GM21360 (cell line): ENCODE data around the gene CD248.
"Not testable (repeated sequence)": the region's sequence is repeated elsewhere in the genome, so short reads cannot be mapped to it uniquely, and the experiment has no call there.

ENCODE experiments used
- ATAC-seq: cut with Tn5 transposase; IDR thresholded peaks from one replicate; pipeline ENCODE4 v1.9.1; 2021; ENCODE audit warnings: mild to moderate bottlenecking, moderate library complexity; ENCODE audit not compliant: unreplicated experiment

CD248 gene

DNA sequence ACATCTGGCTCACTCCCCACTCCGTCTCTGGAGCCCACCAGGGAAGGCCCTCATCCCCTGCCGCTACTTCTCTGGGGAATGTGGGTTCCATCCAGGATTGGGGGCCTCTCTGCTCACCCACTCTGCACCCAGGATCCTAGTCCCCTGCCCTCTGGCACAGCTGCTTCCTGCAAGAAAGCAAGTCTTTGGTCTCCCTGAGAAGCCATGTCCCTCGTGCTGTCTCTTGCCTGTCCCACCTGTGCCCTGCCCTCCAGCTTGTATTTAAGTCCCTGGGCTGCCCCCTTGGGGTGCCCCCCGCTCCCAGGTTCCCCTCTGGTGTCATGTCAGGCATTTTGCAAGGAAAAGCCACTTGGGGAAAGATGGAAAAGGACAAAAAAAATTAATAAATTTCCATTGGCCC lies 39.8 kb downstream of the CD248 start:
- ATAC-seq, result not testable (repeated sequence)

DNA sequence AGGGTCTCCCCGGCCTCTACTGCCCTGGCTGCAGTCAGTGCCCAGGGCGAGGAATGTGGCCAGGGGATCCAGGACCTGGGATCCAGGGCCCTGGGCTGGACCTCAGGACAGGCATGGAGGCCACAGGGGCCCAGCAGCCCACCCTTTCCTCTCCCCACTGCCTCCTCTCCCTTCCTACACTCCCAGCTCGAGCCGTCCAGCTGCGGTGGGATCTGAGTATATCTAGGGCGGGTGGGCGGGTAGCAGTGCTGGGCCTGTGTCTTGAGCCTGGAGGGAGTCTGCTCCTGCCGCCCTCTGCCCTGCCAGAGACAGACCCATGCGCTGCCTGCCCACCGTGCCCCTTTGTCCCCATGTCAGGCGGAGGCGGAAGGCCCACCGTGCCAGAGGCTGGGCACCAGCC lies 40.2 kb downstream of the CD248 start:
- not testable (repeated sequence) for ATAC-seq

DNA sequence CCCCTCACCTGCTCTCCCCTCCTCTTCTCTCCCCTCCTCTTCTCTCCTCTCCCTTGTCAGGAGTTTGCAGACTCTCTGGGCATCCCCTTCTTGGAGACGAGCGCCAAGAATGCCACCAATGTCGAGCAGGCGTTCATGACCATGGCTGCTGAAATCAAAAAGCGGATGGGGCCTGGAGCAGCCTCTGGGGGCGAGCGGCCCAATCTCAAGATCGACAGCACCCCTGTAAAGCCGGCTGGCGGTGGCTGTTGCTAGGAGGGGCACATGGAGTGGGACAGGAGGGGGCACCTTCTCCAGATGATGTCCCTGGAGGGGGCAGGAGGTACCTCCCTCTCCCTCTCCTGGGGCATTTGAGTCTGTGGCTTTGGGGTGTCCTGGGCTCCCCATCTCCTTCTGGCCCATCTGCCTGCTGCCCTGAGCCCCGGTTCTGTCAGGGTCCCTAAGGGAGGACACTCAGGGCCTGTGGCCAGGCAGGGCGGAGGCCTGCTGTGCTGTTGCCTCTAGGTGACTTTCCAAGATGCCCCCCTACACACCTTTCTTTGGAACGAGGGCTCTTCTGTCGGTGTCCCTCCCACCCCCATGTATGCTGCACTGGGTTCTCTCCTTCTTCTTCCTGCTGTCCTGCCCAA lies 40.7 kb downstream of the CD248 start:
- ATAC-seq, result no peak

DNA sequence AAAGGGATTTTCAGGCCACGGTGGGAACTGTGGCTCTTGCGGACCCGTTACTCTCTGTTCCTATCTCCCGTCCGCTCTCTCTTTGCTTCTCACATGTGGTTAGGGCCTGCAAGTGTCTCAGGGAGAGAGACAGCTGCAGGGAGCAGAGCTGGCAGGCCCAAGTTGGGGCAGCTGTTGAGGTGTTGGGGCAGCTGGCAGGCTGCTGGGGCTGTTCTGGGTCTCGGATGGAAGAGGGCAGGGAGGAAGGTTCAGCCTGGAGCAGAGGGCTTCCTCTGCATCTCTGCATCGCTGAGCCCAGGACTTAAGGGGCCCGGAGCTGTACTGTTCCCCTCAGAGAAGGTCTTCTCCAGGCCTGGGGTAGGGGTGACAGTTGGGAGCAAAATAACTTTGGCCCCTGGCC lies 41.4 kb downstream of the CD248 start:
- ATAC-seq, result no peak

DNA sequence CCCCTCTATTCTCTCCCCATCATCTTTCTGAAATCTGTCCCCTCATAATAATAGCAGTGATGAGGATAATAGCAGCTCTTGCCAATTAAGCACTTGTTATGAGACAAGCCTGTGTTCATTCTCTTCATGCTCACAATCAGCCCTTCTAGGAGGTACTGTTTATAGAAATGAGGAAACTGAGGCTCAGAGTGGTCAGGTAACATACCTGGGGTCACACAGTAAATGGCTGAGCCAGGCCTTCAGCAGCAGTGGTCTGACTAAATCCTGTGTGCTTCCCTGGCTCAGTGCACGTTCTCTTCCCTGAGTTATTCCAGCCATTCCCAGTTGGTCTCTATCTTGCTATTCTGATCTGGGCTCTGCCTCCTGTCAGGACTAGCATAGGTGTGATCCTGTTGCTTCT lies 42.6 kb downstream of the CD248 start:
- ATAC-seq, result no peak

DNA sequence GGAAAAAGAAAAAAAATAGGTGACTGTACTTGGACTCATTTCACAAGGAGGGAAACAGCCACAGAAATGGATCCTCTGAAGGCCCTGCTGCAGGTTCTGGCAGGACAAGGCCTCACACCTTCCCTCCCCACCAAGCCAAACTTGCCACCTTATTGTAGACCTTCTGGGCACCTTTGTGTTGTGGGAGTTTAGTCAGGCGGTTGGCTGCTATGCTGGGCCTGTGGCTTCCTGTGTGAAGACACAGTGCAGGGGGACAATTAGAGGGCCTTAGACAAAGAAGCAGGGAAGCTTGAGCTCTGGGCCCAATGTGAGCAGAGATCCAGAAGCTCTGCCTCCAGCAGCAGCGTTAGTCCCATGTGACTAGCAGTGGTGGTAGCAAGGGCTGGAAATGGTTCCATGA lies 44.2 kb downstream of the CD248 start:
- no peak for ATAC-seq

DNA sequence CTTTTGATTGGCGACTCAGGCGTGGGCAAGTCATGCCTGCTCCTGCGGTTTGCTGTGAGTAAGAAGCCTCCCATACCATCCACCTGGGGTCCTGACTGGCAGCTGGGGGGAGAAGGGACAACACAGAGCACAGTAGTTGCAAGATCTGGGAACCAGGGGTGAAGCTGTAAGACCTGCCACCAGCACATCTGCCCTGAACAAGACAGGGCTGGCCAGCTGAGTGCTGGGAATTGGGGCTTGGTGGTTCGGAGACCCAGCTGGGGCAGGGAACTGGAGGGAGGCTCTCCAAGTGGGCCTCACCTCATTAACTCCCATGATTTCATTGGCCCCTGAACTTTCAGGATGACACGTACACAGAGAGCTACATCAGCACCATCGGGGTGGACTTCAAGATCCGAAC lies 45.0 kb downstream of the CD248 start:
- no peak for ATAC-seq

DNA sequence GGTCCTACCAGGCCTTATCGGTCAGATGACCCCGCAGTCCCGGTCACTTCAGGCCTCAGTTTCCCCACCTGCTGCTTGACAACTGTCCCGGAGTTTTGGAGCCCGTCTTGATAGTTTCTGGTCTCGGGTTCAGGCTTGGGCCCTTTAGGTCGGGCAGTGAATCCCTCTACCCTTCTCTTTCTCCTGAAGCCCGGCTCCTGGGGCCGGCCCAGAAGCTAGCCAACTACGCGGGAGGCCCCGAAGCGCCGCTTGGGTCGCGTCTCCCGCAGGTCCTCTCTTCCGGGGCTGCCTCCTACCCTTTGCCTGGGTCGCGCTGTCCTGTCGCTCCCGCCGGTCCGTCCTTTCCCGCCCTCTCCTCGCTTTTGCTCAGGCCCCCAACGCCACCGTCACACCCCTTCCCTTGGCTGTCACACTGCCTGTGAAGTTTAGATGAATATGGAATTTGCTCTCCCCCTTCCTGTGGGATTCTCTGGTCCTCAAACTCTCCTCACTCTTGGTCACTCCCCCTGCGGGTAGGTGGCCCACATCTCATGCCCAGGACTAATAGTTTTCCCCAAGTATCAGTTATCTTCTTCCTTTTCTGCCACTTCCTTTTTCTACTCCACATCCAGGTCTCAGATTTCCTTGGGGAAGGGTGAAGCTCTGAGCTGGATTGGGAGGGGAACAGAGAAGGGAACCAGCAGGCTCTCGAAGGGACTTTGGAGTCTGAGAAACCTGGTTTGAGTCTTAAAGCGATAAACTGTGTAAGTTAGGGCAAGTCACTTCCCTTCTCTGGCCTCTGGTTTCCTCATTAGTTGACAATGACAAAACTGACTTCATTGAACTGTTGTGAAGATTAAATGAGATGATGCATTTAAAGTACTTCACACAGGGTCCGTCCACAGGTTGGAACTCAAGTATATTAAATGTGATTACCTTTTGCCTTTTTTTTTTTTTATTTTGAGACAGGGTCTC lies 47.6 kb downstream of the CD248 start:
- no peak for ATAC-seq

DNA sequence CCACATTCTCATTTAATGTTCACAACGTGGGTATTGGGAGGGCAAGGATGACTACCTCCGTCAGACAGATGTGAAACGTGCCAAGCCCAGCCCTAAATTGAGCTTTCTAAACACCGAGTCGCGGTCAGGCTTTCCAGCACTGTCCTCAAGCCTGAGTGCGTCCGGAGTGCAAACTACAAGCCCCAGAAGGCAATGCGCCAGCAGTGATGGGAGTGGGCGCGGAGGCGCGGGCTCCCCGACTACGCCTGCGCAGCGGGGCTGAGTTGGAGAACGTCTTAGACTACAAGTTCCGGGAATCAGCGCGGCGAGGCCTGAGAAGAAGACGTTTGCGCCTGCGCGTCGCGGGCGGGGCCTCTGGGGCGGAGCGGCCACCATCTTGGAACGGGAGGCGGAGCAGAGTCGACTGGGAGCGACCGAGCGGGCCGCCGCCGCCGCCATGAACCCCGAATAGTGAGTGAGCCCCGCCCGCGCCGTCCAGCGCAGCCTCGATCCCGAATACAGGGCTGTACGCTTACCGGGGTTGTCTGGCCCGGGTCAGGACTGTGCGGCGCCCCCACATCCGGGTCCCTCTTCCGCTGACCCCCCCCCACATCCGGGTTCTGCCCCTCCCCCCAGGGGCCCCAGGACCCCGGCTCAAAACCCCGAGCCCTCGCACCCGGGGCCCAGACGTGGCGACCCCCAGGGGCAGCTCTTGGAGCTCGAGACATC lies 48.4 kb downstream of the CD248 start, which contains the start of gene RAB1B:
Gene RAB1B (plus strand): TSS at position 396 of the 708 bp plus-strand sequence. CDS start 41 bp downstream, at position 437.
- ATAC-seq, result peak; percentile 70

DNA sequence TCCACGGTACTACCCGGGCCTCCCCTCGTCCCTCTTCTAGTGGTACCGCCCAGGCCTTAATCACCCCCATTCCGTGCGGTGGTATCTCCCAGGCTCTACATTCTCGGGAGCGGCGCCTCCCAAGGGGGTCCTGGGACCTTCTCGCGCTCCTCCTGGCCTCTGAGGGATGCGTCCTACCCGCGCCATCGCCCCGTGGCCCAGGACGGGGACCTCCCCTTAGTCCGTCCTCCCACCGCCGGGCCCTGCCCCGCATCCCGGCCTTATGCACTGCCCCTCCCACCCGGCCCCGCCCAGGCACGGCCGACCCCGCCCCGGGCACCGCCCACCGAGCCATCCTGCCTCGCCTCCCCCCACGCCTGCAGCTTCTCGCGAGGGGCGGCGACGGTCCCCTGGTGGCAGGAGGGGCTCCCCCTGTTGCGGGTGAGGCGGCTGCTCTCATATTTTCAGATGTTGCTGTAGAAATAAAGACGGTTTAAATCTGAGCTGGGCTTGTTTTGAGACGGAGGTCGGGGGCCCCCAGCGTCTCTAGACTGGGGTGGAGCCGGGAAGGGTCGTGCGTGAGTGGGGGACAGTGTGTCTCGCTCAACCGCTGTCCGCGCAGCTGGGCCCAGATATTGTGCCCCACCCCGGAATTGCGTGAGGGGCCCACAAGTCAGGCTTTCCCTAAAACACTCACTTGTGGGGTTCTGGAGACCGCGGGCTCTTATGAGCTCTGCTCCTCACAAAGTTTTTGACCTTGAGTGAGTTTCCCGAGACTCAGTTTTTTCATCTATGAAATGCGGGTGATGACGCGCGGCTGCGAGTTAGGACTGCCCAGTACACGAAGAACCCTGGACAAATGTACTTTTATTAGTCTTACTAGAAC lies 49.2 kb downstream of the CD248 start:
- ATAC-seq, result peak; percentile 38

DNA sequence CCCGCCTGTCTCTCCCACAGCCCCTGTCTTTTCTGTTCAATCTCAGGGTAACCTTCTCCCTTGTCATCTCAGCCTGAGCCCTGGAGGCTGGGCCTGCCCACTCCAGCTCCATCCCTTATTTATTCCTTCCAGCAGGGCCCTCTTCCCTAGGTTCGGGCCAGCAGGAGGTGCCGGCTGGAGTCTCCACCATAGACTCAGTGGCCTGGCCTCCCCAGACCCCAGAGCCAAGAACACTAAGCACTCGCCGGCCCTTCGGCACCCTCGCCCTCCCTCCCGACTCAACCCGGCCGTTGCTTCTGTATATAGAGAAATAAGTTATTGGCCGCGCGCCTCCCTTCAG lies 49.8 kb downstream of the CD248 start:
- ATAC-seq, result no peak

DNA sequence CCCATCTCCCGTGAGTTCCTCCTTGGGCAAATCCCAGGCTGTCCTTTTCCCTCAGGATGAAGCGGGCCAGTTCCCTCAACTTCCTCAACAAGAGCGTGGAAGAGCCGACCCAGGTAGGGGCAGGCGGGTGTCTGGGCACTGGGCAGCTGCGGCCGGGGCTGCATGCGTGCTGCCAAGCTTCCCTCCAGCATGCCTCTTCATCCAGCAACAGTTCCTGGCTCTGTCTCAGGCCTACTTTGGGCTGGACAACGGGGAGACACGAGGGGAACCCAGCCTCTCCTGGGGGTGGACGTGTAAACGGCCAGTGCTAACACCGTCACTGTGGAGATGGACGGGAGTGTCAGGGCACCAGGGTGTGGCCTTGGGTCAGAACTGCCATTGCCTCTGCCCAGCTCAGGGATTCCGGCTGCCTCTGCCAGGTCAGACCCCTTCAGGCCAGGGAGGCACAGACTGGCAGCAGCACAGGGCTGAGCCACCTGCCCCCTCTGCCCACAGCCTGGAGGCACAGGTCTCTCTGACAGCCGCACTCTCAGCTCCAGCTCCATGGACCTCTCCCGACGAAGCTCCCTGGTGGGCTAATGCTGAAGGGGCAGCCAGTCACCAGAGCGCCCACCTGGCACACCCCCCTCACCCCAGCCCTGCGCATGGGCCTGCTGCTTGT lies 50.3 kb downstream of the CD248 start:
- no peak for ATAC-seq

DNA sequence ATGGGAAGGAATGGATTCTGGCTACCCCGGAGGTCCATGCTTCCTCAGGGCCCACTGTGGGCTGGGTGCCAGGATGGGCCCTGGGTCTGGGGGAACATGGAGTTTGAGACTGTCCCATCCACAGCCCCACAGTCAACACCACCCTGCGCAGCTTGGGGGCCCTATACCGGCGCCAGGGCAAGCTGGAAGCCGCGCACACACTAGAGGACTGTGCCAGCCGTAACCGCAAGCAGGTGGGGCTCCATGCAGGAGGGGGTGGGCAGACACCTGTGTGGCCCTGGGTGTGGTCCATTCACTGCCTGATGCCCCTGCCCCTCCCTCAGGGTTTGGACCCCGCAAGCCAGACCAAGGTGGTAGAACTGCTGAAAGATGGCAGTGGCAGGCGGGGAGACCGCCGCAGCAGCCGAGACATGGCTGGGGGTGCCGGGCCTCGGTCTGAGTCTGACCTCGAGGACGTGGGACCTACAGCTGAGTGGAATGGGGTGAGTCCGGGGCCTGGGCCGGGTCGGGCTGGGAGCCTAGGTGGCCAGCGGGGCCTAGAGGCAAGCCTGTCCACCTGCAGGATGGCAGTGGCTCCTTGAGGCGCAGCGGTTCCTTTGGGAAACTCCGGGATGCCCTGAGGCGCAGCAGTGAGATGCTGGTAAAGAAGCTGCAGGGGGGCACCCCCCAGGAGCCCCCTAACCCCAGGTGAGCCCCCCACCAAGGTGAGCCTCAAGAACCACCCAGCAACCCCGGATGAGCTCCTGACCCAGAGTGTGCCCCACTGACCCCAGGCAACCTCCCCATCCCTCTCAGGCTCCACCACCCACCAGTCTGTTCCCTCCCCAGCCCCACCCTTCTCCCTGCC lies 51.1 kb downstream of the CD248 start:
- ATAC-seq, result no peak

DNA sequence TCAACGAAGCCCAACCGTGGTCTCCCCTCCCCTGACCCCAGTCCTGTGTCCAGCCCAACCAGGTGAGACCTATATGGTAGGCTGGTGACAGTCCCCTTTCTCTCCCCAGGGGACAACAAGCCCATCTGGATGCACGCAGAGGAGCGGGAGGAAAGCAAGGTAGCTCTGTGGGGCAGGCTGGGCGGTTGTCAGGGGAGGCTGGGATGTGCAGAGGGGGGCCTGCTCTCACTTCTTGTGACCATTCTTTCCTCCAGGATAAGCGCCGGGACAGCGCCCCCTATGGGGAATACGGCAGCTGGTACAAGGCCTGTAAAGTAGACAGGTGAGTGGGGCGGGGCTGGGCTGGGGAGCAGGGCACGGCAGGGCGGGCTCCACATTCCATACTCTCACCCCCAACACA lies 51.9 kb downstream of the CD248 start:
- ATAC-seq, result no peak
